Inferior parietal cortex (tissue), 1 donor: ENCODE results near the gene JARID2.

Source experiments
- DNase-seq: peaks from one replicate; pipeline ENCODE4 v3.0.0-alpha.2; 2016; ENCODE audit errors: extremely low spot score

Gene JARID2

DNA sequence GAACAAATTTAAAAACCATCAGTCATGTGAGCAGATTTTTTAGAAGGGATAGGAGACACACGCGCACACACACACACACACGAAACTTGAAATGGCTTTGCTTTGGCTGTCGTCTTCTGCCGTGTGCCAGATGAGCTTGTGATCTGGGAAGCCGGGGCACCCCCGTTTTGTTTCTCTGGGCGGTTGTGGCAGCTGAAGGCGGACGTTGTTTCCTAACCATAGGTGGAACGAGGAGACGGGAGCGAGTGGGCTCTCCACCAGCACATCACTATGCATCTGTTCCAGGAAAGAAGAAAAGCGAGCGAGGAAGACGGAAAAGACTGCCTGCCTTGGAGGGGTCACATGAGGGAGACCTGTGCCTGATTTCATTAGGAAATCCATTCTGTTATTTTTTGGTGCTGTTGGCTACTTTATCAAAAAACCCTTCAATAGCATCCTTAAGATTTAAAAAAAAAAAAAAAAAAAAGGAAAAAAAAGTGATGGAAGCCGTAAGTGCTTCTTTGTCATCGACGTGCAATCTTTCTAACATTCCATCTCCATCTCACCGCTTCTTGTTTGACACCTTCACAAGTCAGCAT, 274.8 kb downstream of the JARID2 start:
- no peak for DNase-seq

DNA sequence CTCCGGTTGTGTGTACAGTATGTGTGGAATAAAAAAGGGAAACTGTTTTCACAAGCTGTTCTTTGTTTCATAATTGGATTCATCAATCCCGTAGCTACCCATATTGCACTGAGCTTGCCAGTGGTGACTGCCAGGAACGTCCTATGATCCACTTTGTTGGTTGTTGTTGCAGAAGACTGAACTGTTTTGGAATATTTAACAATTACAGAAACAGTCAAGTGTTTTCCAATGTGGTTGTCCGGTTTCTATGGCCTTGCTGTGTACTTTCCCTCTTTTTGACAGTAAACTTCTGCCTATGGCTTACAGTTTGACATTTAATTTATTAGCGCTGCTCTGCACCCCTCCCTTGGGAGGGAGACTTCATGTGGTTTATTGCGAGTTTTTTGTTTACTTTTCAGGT, 275.7 kb downstream of the JARID2 start:
- DNase-seq: no peak

DNA sequence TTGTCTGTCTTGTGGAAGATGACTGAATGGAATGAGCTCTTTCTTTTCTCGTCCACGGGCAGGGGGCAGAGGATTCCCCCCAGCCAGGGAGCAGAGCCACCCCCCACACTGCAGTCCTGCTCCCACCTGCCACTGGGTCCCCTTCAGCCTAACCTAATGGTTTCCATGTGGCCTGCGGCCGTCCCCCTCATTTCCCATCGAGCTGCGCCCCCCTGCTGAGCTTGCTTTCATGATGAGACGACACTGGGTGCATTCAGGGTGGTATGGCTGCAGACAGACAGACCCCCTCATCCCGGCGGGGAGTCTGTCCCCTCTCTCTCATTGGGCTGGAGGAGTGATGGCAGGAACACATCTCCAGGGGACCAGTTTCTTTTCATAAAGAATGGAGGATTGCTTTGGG, 276.2 kb downstream of the JARID2 start:
- DNase-seq: no peak

DNA sequence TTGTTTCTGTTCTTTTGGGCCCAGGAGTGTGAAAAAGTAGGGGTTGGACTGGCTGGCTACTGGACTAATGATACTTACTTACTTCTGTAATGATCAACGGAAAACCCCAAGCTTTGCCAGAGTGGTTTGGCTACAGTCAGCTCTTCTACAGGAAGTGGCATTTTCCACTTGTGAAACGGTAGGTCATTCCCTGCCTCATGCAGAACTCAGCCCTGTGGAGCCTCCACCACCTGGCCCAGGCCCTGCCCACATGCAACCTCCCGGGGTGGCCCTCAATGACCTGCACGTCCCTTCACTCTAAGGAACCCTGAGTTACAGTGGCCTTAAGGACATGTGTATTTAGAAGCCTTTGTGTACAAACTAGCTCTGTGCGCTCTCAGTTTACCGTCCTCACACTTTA, 276.6 kb downstream of the JARID2 start:
- DNase-seq: no peak

DNA sequence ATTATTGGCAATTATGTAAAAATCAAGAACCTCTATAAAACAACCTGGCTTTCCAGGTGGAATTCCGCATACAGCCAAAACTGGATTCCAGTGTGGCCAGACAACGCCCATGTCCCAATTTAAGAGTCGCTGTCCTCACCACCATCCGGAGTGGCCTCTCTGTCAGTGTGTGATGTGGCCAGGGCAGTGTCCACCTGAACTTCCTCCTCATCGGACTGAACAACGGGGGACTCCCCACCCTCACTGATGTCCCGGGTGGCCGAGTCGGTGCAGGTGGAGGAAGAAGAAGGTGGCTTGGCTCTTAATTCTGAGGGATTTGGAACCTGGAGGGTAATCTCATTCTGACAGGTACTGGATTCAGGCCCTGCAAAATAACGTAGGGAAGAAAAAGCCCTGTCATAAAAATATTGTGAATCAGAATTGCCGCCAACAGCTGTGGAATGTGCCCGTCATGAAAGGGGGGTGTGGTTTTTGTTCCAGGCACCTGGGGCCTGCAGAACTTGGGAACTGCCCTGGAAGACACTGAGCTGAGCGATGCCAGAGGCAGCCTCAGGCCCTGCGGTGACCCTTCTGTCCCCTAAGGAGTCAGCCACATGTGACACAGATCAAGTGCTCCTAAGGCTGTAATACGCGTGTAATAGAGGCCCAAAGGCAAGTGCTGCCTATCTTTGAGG, 277.1 kb downstream of the JARID2 start:
- no peak for DNase-seq

DNA sequence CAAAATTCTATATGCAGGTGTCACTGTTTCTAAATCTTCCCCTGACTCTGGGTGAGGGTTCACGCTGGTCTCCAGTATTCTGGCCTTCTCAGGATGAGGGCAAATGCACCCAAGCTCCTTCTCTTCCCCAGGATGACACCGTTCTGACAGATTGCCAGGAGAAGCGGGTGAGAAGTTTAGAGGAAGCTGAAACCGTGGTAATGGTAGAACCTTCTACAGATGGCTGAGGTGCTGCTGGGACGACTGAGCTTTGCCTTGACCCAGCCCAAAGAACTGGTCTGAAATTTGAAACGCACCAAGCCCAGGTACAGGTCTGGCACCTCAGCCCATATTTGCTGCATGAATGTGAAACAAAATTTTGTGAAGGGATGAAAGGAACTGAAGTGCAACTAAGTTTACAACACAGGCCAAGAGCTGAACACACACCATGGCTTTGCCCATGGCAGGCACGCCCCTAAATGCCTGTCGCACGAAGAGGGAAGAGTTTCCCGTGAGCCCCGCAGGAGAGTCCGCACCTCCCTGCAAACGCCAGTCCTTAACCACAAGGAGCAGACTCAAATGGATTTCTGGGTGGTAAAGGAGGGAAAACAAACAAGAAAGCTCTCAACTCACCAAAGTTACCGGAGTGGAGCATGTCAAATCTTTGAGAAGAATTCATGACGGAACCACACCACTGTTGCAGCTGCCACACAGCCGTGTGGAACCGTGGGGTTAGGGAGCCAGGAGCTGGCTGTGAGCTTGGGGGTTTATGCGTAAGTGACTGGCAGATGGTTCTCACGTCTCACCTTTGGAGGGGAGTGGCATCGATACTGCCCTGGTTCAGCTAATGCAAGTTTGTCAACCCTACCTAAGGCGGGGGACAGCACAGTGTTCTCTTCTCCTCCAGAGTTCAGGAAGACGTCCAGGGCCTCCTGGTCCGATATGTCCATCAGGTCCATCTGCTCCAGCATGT, 278.1 kb downstream of the JARID2 start:
- no peak for DNase-seq

DNA sequence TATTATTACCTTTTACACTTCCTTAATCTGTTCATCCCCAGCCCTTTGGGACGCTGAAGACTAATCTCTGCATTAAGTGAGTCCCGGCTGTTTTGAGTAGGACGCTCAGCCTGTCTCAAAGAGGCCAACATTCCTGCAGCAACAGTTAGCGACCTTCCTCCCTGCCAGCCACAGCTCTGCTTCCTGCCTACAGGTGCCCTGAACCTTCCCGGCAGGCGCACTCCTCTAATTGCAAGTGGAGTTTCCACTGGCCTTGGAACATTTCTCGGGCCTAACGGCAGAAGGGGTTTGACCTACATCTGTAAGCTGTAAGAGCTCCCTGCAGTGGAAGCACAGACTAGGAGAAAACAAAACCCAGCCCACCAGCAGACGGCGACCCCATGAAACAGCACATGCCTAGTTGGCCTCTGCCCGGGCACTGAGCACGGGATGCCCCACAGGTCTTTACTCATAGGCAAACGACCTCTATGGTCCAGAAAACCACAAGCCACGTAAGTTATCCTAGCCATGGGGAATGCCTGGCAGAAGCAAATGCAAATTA, 279.1 kb downstream of the JARID2 start:
- no peak for DNase-seq

DNA sequence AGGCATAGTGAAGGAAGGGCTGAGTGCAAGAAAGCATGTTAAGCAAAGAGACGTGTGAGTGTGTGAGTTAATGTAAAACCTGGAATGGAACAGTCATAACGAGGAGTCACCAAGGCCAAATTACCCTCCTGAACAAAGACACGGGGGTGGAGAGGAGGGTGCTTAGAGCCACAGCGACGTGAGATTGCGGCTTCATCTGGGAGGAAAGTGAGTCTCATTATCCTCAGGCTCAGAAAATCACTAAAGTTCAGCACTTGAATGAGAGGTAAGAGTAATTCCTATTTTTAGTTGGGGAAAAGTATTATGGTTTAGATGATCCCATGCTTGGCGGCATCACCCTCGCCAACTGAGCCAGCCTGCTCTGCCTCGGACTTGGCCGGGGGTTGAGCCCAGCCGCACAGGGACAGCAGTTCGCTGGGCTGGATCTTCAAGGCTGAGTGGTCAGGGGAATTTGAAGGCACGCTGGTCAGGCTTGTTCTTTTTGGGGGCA, 280.4 kb downstream of the JARID2 start:
- DNase-seq: no peak

DNA sequence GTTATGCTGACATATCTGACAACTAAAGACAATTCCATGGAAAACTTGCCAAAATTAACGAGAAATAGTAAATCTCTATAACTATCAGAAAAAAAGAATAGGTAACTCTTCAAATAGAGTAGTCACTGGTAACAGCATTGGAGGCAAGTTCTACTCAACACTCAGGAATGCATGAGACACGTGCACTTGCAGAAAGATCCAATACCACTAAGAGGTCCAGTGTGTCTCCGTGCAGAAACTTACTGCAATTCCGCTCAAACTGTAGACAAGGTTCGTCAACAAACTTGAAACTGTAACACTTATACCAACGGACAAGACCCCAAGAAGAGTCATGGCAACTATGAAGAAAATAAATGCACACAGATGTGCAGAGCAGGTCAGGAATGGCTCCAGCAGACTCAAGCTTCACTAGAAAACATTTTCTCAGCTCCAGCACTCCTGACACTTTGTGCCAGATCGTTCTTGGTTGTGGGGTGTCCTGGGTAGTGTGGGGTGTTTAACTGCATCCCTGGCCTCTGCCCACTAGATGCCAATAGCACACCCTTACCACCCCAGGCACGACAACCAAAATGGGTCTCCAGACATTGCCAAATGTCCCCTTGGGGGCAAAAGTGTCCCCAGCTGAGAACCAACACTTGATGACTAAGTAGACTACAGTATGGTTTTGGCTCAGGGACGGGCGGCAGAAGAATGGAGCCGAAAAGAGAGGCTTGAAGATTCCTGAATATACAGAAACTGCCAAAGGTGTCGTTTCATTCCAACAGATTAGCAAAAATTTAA, 282.2 kb downstream of the JARID2 start:
- DNase-seq: no peak

DNA sequence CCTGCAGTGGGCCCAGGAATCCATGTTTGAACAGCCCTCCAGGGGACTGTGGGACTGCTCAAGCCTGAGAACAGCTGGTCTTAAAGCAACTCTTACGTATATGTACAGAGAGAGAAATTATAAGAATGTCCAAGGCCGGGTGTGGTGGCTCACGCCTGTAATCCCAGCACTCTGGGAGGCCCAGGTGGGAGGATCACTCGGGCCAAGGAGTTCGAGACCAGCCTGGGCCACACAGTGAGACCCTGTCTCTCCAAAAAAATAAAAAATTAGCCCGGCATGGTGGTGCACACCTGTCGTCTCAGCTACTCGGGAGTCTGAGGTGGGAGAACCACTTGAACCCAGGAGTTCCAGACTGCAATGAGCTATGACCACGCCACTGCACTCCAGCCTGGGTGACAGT, 283.0 kb downstream of the JARID2 start:
- DNase-seq: no peak

DNA sequence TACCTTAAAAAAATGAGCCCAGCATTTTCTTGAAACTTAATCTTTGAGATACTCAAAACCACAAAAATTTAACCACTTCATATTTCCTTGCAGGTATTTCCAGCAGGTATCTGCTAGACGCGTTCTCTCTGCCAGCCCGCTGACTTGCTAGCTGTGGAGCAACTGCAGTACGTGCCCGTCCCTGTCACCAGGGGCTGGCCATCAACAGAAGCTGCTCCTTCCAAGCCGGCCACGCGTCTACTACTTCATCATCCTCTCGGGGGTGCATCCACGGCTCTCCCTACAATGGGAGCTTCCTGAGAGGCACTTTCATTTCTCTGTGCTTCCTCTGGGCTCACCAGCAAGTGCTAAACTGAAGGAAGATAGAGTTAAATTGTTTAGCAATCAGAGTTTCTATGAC, 284.5 kb downstream of the JARID2 start:
- DNase-seq: no peak

DNA sequence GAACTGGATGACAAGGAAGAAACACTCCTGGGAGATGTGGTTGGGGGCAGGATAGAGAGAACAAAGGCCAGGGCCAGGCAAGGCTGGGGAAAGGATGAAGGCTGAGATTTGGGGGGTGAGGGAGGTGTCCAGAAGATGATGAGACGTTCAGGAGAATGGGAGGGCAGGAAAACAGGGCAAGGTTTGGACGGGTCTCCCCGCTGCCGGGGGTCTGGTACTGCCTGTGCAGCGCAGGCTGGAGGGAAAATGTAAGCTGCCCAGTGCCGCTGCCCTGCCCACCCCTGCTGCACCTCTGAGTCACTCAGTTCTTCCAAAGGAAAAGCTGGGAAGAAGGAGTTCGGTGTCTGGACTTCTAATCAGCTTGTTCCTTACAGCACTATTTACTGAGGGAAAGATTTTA, 286.1 kb downstream of the JARID2 start:
- DNase-seq: no peak

DNA sequence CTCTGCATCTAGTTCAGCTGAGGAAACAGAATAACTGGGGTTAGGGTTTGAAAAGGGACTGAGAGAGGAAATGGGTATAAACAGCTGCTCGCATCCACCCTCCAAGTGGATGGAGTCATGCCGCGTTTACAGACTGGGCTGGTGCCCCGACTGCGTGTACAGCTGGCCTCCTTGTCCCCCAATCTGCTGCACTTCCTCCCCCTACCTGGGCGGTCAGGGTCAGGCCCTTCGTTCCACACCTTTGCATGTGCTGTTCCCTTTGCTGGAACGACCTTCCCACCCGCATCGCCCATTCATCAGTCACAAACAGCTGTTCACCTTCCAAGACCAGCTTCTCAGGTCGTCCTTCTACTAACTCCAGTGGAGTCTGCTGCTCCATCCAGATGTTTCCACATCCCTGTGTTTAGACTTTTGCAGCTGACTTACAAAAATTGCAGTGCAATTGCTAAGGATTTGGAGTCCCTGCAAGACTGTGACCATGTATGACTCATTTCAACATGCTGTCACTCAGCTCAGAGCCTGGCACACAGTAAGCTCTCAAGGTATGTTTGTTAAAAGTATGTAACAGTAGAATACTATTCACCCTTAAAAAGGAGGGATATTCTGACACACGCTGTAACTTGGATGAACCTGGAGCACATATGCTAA, 287.6 kb downstream of the JARID2 start:
- DNase-seq: no peak

DNA sequence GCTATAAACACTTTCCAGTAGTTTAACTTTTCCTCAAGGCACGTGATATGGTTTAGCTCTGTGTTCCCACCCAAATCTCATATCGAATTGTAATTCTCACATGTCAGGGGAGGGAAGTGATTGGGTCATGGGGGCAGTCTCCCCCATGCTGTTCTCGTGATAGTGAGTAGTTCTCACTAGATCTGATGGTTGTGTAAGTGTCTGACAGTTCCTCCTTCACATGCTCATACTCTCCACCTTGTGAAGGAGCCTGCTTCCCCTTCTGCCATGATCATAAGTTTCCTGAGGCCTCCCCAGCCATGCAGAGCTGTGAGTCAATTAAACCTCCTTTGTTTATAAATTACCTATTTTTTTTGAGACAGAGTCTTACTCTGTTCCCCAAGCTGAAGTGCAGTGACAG, 289.1 kb downstream of the JARID2 start:
- no peak for DNase-seq

DNA sequence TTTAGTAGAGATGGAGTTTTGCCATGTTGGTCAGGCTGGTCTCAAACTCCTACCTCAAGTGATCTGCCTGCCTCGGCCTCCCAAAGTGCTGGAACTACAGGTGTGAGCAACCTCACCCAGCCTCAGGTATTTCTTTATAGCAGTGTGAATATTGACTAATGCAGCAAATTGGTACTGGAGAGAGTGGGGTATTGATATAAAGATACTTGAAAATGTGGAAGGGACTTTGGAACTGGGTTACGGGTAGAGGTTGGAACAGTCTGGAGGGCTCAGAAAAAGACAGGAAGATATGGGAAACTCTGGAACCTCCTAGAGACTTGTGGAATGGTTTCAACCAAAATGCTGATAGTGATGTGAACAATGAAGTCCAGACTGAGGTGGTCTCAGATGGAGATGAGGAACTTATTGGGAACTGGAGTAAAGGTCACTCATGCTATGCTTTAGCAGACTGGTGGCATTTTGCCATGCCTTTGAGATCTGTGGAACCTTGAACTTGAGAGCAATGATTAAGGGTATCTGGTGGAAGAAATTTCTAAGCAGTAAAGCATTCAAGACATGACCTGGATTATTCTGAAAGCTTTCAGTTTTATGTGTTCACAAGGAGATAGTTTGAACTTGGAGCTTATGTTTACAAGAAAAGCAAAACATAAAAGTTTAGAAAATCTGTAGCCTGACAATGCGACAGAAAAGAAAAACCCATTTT, 289.8 kb downstream of the JARID2 start:
- no peak for DNase-seq

DNA sequence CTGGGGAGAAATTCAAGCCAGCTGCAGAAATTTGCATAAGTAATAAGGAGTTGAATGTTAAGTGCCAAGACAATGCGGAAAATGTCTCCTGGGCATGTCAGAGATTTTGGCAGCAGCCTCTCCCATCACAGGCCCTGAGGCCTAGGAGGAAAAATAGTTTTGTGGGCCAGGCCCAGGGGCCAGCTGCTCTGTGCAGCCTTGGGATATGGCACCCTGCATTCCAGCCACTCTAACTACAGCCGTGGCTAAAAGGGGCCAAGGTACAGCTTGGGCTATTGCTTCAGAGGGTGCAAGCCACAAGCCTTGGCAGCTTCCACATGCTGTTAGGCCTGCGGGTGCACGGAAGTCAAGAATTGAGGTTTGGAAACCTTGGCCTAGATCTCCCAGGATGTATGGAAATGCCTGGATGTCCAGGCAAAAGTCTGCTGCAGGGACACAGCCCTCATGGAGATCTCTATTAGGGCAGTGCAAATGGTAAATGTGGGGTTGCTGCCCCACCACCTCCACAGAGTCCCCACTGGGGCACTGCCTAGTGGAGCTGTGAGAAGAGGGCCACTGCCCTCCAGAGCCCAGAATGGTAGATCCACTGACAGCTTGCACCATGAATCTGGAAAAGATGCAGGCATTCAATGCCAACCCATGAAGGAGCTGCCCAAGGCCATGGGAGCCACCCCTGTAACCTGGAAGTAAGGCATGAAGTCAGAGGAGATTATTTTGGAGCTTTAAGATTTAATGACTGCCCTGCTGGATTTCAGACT, 290.5 kb downstream of the JARID2 start:
- DNase-seq: no peak

DNA sequence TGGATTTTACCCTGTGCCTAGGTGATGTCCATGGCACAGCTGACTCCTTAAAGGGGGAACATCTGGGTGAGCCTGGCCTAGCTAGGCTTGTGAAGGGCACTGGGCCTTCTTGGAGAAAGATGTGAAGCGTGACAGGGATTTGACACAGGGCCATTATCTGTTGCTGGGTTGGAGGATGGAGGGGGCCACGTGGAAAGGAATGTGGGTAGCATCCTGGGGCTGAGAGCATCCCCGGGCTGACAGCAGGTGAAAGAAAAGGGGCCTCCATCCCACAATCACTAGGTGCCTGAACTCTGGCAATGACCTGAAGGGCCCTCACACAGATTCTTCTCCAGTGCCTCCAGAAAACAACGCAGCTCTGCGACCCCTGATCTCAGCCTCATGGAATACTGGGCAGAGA, 292.2 kb downstream of the JARID2 start:
- no peak for DNase-seq

DNA sequence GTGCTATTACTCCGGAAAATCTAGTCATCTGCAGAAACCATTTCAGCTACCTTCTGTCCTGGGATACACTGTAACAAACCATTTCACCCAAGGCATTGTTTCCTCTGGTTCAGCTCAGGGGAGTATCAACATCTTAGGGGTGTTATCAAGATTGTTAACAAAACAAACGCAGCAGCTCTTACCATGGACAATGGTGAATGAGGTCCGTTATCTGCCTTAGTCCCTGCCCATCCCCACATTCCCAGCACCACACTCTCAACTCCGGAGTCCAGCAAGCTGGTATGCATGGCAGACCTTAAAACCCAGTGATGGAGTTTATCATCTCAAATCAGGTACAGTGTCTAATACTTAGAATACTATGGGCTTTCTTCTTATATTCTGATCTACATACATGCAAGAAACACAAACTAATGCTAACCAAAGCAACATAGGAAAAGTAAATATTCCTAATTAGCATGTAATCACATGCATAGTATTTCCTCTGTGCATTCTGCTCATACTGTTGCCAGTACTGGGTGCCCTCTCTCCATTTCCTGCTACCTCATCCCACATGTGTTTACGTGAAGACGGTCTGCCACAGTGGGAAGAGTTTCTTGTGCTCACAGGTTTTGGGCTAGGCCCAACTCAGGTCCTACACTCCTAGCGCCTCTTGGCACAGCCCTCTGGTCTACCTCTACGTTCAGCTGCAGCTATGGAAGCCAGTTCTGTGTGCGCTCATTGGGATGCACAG, 293.1 kb downstream of the JARID2 start:
- DNase-seq: no peak

DNA sequence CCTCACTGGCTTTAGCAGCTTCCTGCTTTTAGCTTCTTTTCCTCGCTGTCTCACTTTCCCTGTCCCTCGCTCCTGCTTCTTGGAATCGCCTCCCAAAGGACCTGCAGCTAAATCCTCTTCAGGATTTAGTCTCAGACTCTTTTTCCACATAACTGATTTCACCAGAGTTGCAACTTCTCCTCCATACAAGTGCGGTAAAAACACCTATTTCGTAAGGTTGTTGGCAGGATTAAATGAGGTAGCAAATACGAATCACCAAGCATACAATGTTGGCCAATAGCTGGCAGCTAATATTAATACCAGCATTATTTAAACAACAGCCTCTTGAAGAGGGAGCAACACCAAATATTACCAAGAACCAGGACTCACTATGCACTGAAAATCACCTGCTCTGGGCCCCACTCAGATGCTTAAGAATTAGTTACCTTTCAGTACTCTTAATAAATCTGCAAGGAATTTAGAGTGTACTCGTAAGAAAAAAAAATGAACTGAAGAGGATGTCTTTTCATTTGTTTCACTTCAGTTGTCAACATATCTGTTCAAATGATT, 293.9 kb downstream of the JARID2 start:
- no peak for DNase-seq
